NCI-H345 treated with DMSO at 0.1 percent for 48 hours (cell line): ENCODE results near the gene GEMIN7.
A peak's percentile ranks its signal among the peaks of the same experiment; 100 is the strongest.

Source experiments
- DNase-seq: peaks from one replicate; lab custom pipeline; 2025; ENCODE audit not compliant: unreplicated experiment; lab: John Stamatoyannopoulos, UW

Gene GEMIN7

GRCh38 chr19:45079063-45079910 is at the start of gene GEMIN7:
GEMIN7 (plus strand) TSS chr19:45079260; CDS start chr19:45090115, 10,855 bp downstream.
- peak; percentile 24 for DNase-seq

GRCh38 chr19:45030825-45031224 is 48.2 kb upstream of the GEMIN7 start:
- DNase-seq: no peak

GRCh38 chr19:45032421-45032820 is 46.6 kb upstream of the GEMIN7 start:
- DNase-seq: no peak

GRCh38 chr19:45035755-45036154 is 43.3 kb upstream of the GEMIN7 start:
- DNase-seq: no peak

DNA sequence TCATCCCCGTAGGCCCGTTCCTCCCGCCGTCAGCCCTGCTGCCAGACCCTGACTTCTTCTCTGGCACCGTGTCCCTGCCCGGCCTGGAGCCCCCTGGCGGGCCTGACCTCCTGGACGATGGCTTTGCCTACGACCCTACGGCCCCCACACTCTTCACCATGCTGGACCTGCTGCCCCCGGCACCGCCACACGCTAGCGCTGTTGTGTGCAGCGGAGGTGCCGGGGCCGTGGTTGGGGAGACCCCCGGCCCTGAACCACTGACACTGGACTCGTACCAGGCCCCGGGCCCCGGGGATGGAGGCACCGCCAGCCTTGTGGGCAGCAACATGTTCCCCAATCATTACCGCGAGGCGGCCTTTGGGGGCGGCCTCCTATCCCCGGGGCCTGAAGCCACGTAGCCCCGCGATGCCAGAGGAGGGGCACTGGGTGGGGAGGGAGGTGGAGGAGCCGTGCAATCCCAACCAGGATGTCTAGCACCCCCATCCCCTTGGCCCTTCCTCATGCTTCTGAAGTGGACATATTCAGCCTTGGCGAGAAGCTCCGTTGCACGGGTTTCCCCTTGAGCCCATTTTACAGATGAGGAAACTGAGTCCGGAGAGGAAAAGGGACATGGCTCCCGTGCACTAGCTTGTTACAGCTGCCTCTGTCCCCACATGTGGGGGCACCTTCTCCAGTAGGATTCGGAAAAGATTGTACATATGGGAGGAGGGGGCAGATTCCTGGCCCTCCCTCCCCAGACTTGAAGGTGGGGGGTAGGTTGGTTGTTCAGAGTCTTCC is 41.5 kb upstream of the GEMIN7 start:
- DNase-seq: no peak

- peak; percentile 41 for DNase-seq
Observed at GRCh38 chr19:45038931-45039893, 39.8 kb upstream of the GEMIN7 start, which contains the start of gene CLASRP. CLASRP (plus strand) TSS chr19:45039045; CDS start chr19:45040213, 1,168 bp downstream.

DNA sequence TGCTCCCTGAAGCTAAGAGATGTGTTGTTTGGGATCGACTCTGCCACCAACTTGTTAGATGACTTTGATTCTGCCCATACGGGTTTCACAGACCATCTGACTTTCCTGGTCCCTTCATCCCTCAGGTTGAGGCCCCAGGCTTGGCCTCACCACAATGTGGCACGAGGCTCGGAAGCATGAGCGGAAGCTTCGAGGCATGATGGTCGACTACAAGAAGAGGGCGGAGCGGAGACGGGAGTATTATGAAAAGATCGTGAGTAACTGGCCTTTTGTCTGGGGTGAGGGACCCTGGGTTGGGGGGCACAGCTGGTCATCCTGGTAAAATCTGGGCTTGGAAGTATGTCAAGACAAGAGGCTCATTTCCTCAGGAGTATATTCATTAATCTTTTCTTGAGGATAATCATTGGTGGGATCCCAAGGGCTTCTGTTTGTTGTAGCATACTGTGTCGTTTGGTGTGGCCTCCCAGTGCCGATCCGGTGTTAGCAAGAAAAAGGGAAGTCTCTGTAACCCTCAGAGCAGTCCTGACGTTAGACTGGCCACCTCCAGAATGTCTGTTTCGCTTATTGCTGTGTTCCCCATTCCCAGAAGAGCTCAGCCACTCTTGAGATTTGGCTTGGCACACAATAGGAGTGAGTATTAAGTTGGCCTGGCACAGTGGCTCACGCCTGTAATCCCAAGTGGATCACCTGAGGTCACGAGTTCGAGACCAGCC is 38.8 kb upstream of the GEMIN7 start:
- DNase-seq: no peak

GRCh38 chr19:45041125-45041524 is 37.9 kb upstream of the GEMIN7 start:
- DNase-seq: no peak

GRCh38 chr19:45045671-45046353 is 33.2 kb upstream of the GEMIN7 start:
- DNase-seq: no peak

GRCh38 chr19:45046355-45046754 is 32.7 kb upstream of the GEMIN7 start:
- no peak for DNase-seq

DNA sequence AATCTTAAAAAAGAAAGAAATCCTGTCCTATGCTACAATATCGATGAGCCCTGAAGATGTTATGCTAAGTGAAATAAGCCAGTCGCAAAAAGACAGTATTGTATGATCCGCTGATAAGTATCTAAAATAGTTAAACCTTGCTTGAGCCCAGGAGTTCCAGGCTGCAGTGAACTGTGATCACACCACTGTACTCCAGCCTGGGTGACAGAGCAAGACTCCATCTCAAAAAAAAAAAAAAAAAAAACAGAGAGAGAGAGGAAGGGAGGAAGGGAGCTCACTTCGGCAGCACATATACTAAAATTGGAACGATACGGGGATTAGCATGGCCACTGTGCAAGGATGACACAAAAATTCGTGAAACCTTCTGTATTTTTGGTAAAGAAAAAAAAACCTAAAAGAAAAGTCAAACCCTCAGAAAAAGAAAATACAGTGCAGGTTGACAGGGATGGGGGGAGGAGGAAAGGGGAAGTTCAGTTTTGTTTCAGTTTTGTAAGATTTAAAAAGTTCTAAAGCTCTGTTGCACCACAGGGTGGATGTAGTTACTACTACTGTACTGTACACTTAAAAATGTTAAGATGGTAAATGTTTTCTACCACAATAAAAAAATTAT is 31.8 kb upstream of the GEMIN7 start:
- no peak for DNase-seq

GRCh38 chr19:45049073-45049736 is 29.9 kb upstream of the GEMIN7 start:
- DNase-seq: no peak

DNA sequence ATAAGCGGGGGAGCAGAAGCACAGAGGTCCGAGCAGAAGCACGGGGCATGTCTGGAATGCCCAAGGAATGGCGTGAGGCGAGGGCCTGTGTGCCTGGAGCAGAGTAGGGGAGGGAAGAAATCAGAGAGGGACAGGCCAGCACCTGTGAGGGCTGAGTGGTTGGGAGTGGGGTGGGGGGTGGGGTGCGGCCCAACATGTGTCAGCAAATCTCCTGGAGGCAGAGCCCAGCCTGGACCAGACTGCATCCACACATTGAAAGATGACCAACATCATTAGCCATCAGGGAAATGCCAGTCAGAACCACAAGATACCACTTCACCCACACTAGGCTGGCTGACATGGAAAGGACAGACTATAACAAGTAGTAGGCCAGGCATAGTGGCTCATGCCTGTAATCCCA is 29.0 kb upstream of the GEMIN7 start:
- DNase-seq: no peak

- no peak for DNase-seq
Observed at GRCh38 chr19:45051929-45052579, 27.0 kb upstream of the GEMIN7 start.

DNA sequence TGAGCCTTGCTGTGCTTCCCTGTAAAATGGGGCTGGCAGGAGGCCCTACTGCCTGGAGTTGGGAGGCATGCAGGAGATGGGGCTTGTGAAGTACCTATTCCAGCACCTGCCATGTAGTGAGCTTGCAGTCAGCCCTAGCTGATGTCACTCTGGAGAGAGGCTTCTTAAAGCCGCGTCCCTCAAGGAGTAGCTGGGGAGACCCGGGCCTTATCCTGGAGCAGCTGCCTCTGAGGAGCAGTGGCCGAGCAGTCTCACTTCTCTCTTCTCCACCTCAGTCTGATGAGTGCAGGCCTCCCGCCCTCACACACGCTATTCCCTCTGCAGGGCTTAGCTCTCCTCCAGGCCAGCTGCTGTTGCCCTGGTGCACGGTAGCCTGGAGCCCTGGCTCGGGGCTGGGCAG is 22.2 kb upstream of the GEMIN7 start:
- no peak for DNase-seq

- no peak for DNase-seq
Observed at GRCh38 chr19:45057444-45057843, 21.6 kb upstream of the GEMIN7 start.

GRCh38 chr19:45058622-45059159 is 20.4 kb upstream of the GEMIN7 start:
- no peak for DNase-seq
